HT1080 (cell line): ENCODE measurements around the gene UTP20. TPM values are rescaled to one million over a fixed set of nuclear protein-coding genes. Genes with fewer than 3 reads are reported as not detected.

Experiments
- DNase-seq: peaks from one replicate; pipeline ENCODE4 v3.0.0-alpha.2; 2015; ENCODE audit warnings: low read depth
- polyA plus RNA-seq, 2 experiments: library from polyadenylated mRNA; depleted of rRNA; stranded (reverse); fragments of >200 nt; gene quantifications; 2 replicates each; pipeline ENCODE4 v1.2.3, GENCODE V29; 2015
- total RNA-seq: library from RNA; depleted of rRNA; stranded (reverse); fragments of >200 nt; shearing (Covaris generic); gene quantifications from 2 replicates; pipeline ENCODE4 v1.2.3, GENCODE V29; 2014; rRNA removed

UTP20 gene
- total RNA-seq: 24.3 and 25.3 TPM in 2 replicates
- polyA plus RNA-seq (2015; cell fraction: cytosol; rRNA removed): 7.5 and 10.0 TPM in 2 replicates
- polyA plus RNA-seq (2015; cell fraction: nucleus; rRNA removed): 43.6 and 43.9 TPM in 2 replicates

- DNase-seq: peak; percentile 81
Observed at GRCh38 chr12:101280006-101280505, at the start of gene UTP20. TSS of gene UTP20 (plus strand) at chr12:101280105. CDS start at chr12:101280283, 178 bp downstream.

GRCh38 chr12:101230547-101230946 is 49.4 kb upstream of the UTP20 start:
- DNase-seq: peak; percentile 88

GRCh38 chr12:101231636-101232035 is 48.3 kb upstream of the UTP20 start:
- DNase-seq: no peak

- no peak for DNase-seq
Observed at GRCh38 chr12:101235686-101236085, 44.2 kb upstream of the UTP20 start.

GRCh38 chr12:101238306-101238705 is 41.6 kb upstream of the UTP20 start:
- no peak for DNase-seq

GRCh38 chr12:101238800-101239329 is 41.0 kb upstream of the UTP20 start:
- no peak for DNase-seq

GRCh38 chr12:101243074-101243473 is 36.8 kb upstream of the UTP20 start:
- DNase-seq: peak; percentile 10

- no peak for DNase-seq
Observed at GRCh38 chr12:101243616-101244015, 36.3 kb upstream of the UTP20 start.

GRCh38 chr12:101256266-101256665 is 23.6 kb upstream of the UTP20 start:
- DNase-seq: no peak

- DNase-seq: no peak
Observed at GRCh38 chr12:101257357-101257756, 22.5 kb upstream of the UTP20 start.

- no peak for DNase-seq
Observed at GRCh38 chr12:101267111-101267510, 12.8 kb upstream of the UTP20 start.

GRCh38 chr12:101276433-101276832 is 3.5 kb upstream of the UTP20 start:
- no peak for DNase-seq

GRCh38 chr12:101277443-101277842 is 2.5 kb upstream of the UTP20 start:
- DNase-seq: no peak

- DNase-seq: no peak
Observed at GRCh38 chr12:101287357-101287756, 7.5 kb downstream of the UTP20 start.

- no peak for DNase-seq
Observed at GRCh38 chr12:101297661-101298060, 17.8 kb downstream of the UTP20 start.

GRCh38 chr12:101298426-101298825 is 18.5 kb downstream of the UTP20 start:
- DNase-seq: peak; percentile 75

GRCh38 chr12:101299346-101299745 is 19.4 kb downstream of the UTP20 start:
- no peak for DNase-seq

GRCh38 chr12:101299931-101300330 is 20.0 kb downstream of the UTP20 start:
- DNase-seq: peak; percentile 24

GRCh38 chr12:101302741-101303140 is 22.8 kb downstream of the UTP20 start:
- DNase-seq: no peak

- no peak for DNase-seq
Observed at GRCh38 chr12:101305226-101305779, 25.4 kb downstream of the UTP20 start.

- no peak for DNase-seq
Observed at GRCh38 chr12:101305794-101306193, 25.9 kb downstream of the UTP20 start.

GRCh38 chr12:101322480-101322879 is 42.6 kb downstream of the UTP20 start:
- no peak for DNase-seq

GRCh38 chr12:101323255-101323654 is 43.4 kb downstream of the UTP20 start:
- no peak for DNase-seq
